Neural cell (in vitro differentiated cells): Measurements from ENCODE around the gene SEC11C. TPM values are rescaled to one million over a fixed set of nuclear protein-coding genes. Genes with fewer than 3 reads are reported as not detected.
"Not testable (repeated sequence)": the region's sequence is repeated elsewhere in the genome, so short reads cannot be mapped to it uniquely, and the experiment has no call there.

Experiments
- H2AFZ ChIP-seq: fragments of 200-600, 300-800 bp; sonication (generic), shearing (Covaris generic); 2 replicates; pipeline ENCODE4 v1.6.0; 2014; ENCODE audit warnings: low read depth, mild to moderate bottlenecking, antibody characterized with exemption, low read length, moderate library complexity
- H3F3A ChIP-seq: fragments of 200-600 bp; shearing (Covaris generic); 2 replicates; pipeline ENCODE4 v1.6.1; 2016; ENCODE audit warnings: mild to moderate bottlenecking, moderate library complexity, mixed read lengths, antibody characterized with exemption, low read length; ENCODE audit not compliant: insufficient read depth, poor library complexity, severe bottlenecking
- H3K27ac ChIP-seq: fragments of 200-600, 300-800 bp; sonication (generic), shearing (Covaris generic); 2 replicates; pipeline ENCODE4 v1.5.1; 2014; ENCODE audit warnings: mild to moderate bottlenecking, low read length, moderate library complexity
- H3K27me3 ChIP-seq: fragments of 300-800, 200-600 bp; sonication (generic), shearing (Covaris generic); 2 replicates; pipeline ENCODE4 v1.6.0; 2014; ENCODE audit warnings: mild to moderate bottlenecking, low read depth, low read length, moderate library complexity; ENCODE audit not compliant: insufficient read depth
- H3K36me3 ChIP-seq: fragments of 300-800, 200-600 bp; sonication (generic), shearing (Covaris generic); 2 replicates; pipeline ENCODE4 v1.5.1; 2014; ENCODE audit warnings: mild to moderate bottlenecking, antibody characterized with exemption, low read length, moderate library complexity; ENCODE audit not compliant: insufficient read depth
- H3K4me2 ChIP-seq: fragments of 300-800, 200-600 bp; sonication (generic), shearing (Covaris generic); 2 replicates; pipeline ENCODE4 v1.6.0; 2014; ENCODE audit warnings: mild to moderate bottlenecking, low read length
- H3K4me3 ChIP-seq: fragments of 300-800, 200-600 bp; sonication (generic), shearing (Covaris generic); 2 replicates; pipeline ENCODE4 v1.5.1; 2014; ENCODE audit warnings: mild to moderate bottlenecking, low read length, moderate library complexity
- H3K79me2 ChIP-seq: fragments of 200-600 bp; shearing (Covaris generic); replicated peaks from 2 replicates; pipeline ENCODE4 v1.6.0; 2014; ENCODE audit warnings: mild to moderate bottlenecking, low read length, moderate library complexity; ENCODE audit not compliant: insufficient read depth
- H3K9ac ChIP-seq: fragments of 300-800, 200-600 bp; sonication (generic), shearing (Covaris generic); 2 replicates; pipeline ENCODE4 v1.6.1; 2016; ENCODE audit warnings: mild to moderate bottlenecking, low read length, mixed read lengths
- H3K9me2 ChIP-seq: fragments of 200-600 bp; shearing (Covaris generic); 2 replicates; pipeline ENCODE4 v1.6.1; 2016; ENCODE audit warnings: mild to moderate bottlenecking, low read length, mixed read lengths; ENCODE audit not compliant: insufficient read depth
- H3K9me3 ChIP-seq: fragments of 200-600, 300-800 bp; sonication (generic), shearing (Covaris generic); 2 replicates; pipeline ENCODE4 v1.6.1; 2016; ENCODE audit warnings: mild to moderate bottlenecking, mixed run types, low read length, moderate library complexity, mixed read lengths
- H4K20me1 ChIP-seq: fragments of 200-600 bp; shearing (Covaris generic); 2 replicates; pipeline ENCODE4 v1.6.1; 2016; ENCODE audit warnings: mild to moderate bottlenecking, mixed run types; ENCODE audit not compliant: insufficient read depth
- CTCF ChIP-seq: fragments of 450-650 bp; IDR thresholded peaks from 2 replicates; pipeline ENCODE4 v1.5.1; 2014; ENCODE audit warnings: antibody characterized with exemption, mild to moderate bottlenecking, moderate library complexity; ENCODE audit not compliant: poor library complexity, severe bottlenecking
- EP300 ChIP-seq: fragments of 450-650 bp; conservative IDR thresholded peaks from 2 replicates; pipeline ENCODE4 v1.6.1; 2014; ENCODE audit warnings: antibody characterized with exemption, mild to moderate bottlenecking, moderate library complexity; ENCODE audit not compliant: poor library complexity, severe bottlenecking
- EZH2 ChIP-seq: fragments of 200-600, 300-800 bp; shearing (Covaris generic), sonication (generic); IDR thresholded peaks from 2 replicates; pipeline ENCODE4 v1.6.1; 2014; ENCODE audit warnings: antibody characterized with exemption, low read length, borderline replicate concordance, mild to moderate bottlenecking; ENCODE audit not compliant: insufficient read depth, poor library complexity, severe bottlenecking
- MXI1 ChIP-seq: fragments of 450-650 bp; conservative IDR thresholded peaks from 2 replicates; pipeline ENCODE4 v1.6.1; 2014; ENCODE audit warnings: antibody characterized with exemption, mild to moderate bottlenecking; ENCODE audit not compliant: poor library complexity, severe bottlenecking
- POLR2AphosphoS5 ChIP-seq: IDR thresholded peaks from 2 replicates; pipeline ENCODE4 v1.6.1; 2012
- RAD21 ChIP-seq: fragments of 450-650 bp; conservative IDR thresholded peaks from 2 replicates; pipeline ENCODE4 v1.6.1; 2014; ENCODE audit warnings: antibody characterized with exemption, mild to moderate bottlenecking, moderate library complexity
- REST ChIP-seq: IDR thresholded peaks from 2 replicates; pipeline ENCODE4 v1.6.1; 2012; ENCODE audit warnings: borderline replicate concordance
- SMC3 ChIP-seq: fragments of 450-650 bp; conservative IDR thresholded peaks from 2 replicates; pipeline ENCODE4 v1.6.1; 2014; ENCODE audit warnings: antibody characterized with exemption, mild to moderate bottlenecking, moderate library complexity; ENCODE audit not compliant: poor library complexity
- TAF1 ChIP-seq: IDR thresholded peaks from 2 replicates; pipeline ENCODE4 v1.6.1; 2012; ENCODE audit warnings: low read depth
- polyA plus RNA-seq: library from polyadenylated mRNA; depleted of rRNA; stranded (reverse); fragments of >200 nt; gene quantifications from 2 replicates; pipeline ENCODE4 v1.2.3, GENCODE V29; 2014

SEC11C gene
- polyA plus RNA-seq, 1 donor from 2014 or later, result 211 TPM

GRCh38 chr18:59141294-59142068, 1.8 kb downstream of the SEC11C start:
- H3K4me3 ChIP-seq, result peak overlapping the region; percentile 93
- no peaks in the 10 kb centered on the region for H4K20me1 ChIP-seq
- TF ChIP-seq EZH2 (no peak), TAF1 (no peak), POLR2AphosphoS5 (no peak), REST (no peak), SMC3 (no peak), MXI1 (no peak), RAD21 (no peak), EP300 (no peak), CTCF (no peak)
- H2AFZ ChIP-seq, result no peak overlapping the region
- H3K9me3 ChIP-seq, result no peaks in the 10 kb centered on the region
- H3F3A ChIP-seq, result no peaks in the 10 kb centered on the region
- no peaks in the 10 kb centered on the region for H3K36me3 ChIP-seq
- H3K9me2 ChIP-seq, result no peaks in the 10 kb centered on the region
- no peaks in the 10 kb centered on the region for H3K27me3 ChIP-seq
- peak overlapping the region; percentile 77 for H3K9ac ChIP-seq
- peaks cover 21% of the 10 kb centered on the region for H3K79me2 ChIP-seq
- peak overlapping the region; percentile 83 for H3K4me2 ChIP-seq
- no peak overlapping the region for H3K27ac ChIP-seq

- H3K4me3 ChIP-seq, result peak overlapping the region; percentile 93
- H3K9me3 ChIP-seq, result no peaks in the 10 kb centered on the region
- no peaks in the 10 kb centered on the region for H3K27me3 ChIP-seq
- H4K20me1 ChIP-seq, result no peaks in the 10 kb centered on the region
- H3K79me2 ChIP-seq, result peaks cover 25% of the 10 kb centered on the region
- H3K9ac ChIP-seq, result no peak overlapping the region
- H3F3A ChIP-seq, result no peaks in the 10 kb centered on the region
- H3K27ac ChIP-seq, result no peak overlapping the region
- H3K9me2 ChIP-seq, result no peaks in the 10 kb centered on the region
- no peak overlapping the region for H3K4me2 ChIP-seq
- TF ChIP-seq MXI1, result no peak
- TF ChIP-seq EP300, result no peak
- TF ChIP-seq CTCF, result no peak
- no peak for TF ChIP-seq POLR2AphosphoS5
- TF ChIP-seq SMC3, result no peak
- no peak for TF ChIP-seq EZH2
- TF ChIP-seq TAF1, result no peak
- no peaks in the 10 kb centered on the region for H3K36me3 ChIP-seq
- no peak overlapping the region for H2AFZ ChIP-seq
Measured at GRCh38 chr18:59142274-59142673, 2.6 kb downstream of the SEC11C start.

- not testable (repeated sequence) for H3K9me2 ChIP-seq, H3K4me2 ChIP-seq, H2AFZ ChIP-seq, H3K9ac ChIP-seq, H3K36me3 ChIP-seq, H3K27me3 ChIP-seq, H3K27ac ChIP-seq, H4K20me1 ChIP-seq, H3F3A ChIP-seq, H3K9me3 ChIP-seq
- H3K79me2 ChIP-seq, result peaks cover 26% of the 10 kb centered on the region
- peak overlapping the region; percentile 93 for H3K4me3 ChIP-seq
Measured at GRCh38 chr18:59142800-59143416, 3.2 kb downstream of the SEC11C start.
